ENCODE measurements around the gene FBXL3.

- TF ChIP-seq POLR2A (IDR thresholded peaks at IDR 0.05; ENCODE audit: low read length) (no peak), GATA1 (IDR thresholded peaks at IDR 0.05; ENCODE audit: low read depth, low read length) (no peak)
Observed at GRCh38 chr13:77001540-77001939, 25.4 kb downstream of the FBXL3 start.
